ENCODE data around the gene NABP1. TPM values are rescaled to one million over a fixed set of nuclear protein-coding genes. Genes with fewer than 3 reads are reported as not detected.
"Not testable (repeated sequence)": the region's sequence is repeated elsewhere in the genome, so short reads cannot be mapped to it uniquely, and the experiment has no call there.

The NABP1 gene
- total RNA-seq, 1 experiment from 2014 or later, result 38.7 TPM

- POLR2A ChIA-PET, result no interaction called here
- no peaks in the 10 kb centered on the region for H3K36me3 ChIP-seq (ENCODE audit: control insufficient read depth, insufficient read depth, low read length)
- ATAC-seq, result no peak
These were observed 34.5 kb upstream of the NABP1 start for GRCh38 chr2:191643429-191643828.

GRCh38 chr2:191644613-191645012, 33.3 kb upstream of the NABP1 start:
- H3K4me3 ChIP-seq (ENCODE audit: low read depth in 2 of 2, low read length in 2 of 2); H3K36me3 ChIP-seq (ENCODE audit: control insufficient read depth, insufficient read depth, low read length); DNase-seq (ENCODE audit: low read depth, low spot score); H3K27me3 ChIP-seq (ENCODE audit: control insufficient read depth, insufficient read depth, low read length); intact Hi-C loops (cut with micrococcal nuclease; ENCODE audit: unreplicated experiment); H3K4me1 ChIP-seq (ENCODE audit: control insufficient read depth, insufficient read depth, low read length); H3K27ac ChIP-seq (ENCODE audit: low read length); BruUV-seq (replicated peaks); H3K9me3 ChIP-seq (ENCODE audit: control insufficient read depth, insufficient read depth, low read depth, low read length); in situ Hi-C loops (cut with HindIII; ENCODE audit: low pct_unique_long_range_greater_than_20kb, low sequenced_read_pairs); POLR2A ChIA-PET; ATAC-seq; CTCF ChIA-PET: not testable (repeated sequence)

More at GRCh38 chr2:191643429-191643828, 34.5 kb upstream of the NABP1 start:
- H3K27ac ChIP-seq (ENCODE audit: low read length), result no peak overlapping the region
- H3K9me3 ChIP-seq (ENCODE audit: control insufficient read depth, insufficient read depth, low read depth, low read length), result no peaks in the 10 kb centered on the region
- intact Hi-C loops (cut with micrococcal nuclease; ENCODE audit: unreplicated experiment) (no loop called here), in situ Hi-C loops (cut with HindIII; ENCODE audit: low pct_unique_long_range_greater_than_20kb, low sequenced_read_pairs) (no loop called here)
- 0 out of 2 replicates have a peak, but pooled peaks cover 3% of the 10 kb centered on the region for H3K4me1 ChIP-seq (ENCODE audit: control insufficient read depth, insufficient read depth, low read length)
- CTCF ChIA-PET, result no interaction called here
- TF ChIP-seq CTCF (IDR thresholded peaks at IDR 0.05) (no peak), POLR2AphosphoS5 (IDR thresholded peaks at IDR 0.05; ENCODE audit: low read depth, low read length) (no peak), SIN3A (IDR thresholded peaks at IDR 0.05; ENCODE audit: borderline replicate concordance, insufficient read depth, low read depth, low read length) (no peak), TCF7L2 (IDR thresholded peaks at IDR 0.05; ENCODE audit: low read depth, low read length) (no peak), REST (IDR thresholded peaks at IDR 0.05; ENCODE audit: insufficient read depth in 1 of 2, low read depth in 2 of 2, low read length in 1 of 2) (no peak)
- BruUV-seq (replicated peaks), result no TSS peak
- H3K27me3 ChIP-seq (ENCODE audit: control insufficient read depth, insufficient read depth, low read length), result no peaks in the 10 kb centered on the region
- DNase-seq (ENCODE audit: low read depth, low spot score), result no peak
- no peak overlapping the region for H3K4me3 ChIP-seq (ENCODE audit: low read depth in 2 of 2, low read length in 2 of 2)

GRCh38 chr2:191645032-191645431, 32.9 kb upstream of the NABP1 start:
- Histone ChIP-seq H3K9me3 (ENCODE audit: control insufficient read depth, insufficient read depth, low read depth, low read length) (no peaks in the 10 kb centered on the region), H3K36me3 (ENCODE audit: control insufficient read depth, insufficient read depth, low read length) (no peaks in the 10 kb centered on the region), H3K4me1 (ENCODE audit: control insufficient read depth, insufficient read depth, low read length) (no peaks in the 10 kb centered on the region), H3K27ac (ENCODE audit: low read length) (no peak overlapping the region), H3K27me3 (ENCODE audit: control insufficient read depth, insufficient read depth, low read length) (no peaks in the 10 kb centered on the region), H3K4me3 (ENCODE audit: low read depth in 2 of 2, low read length in 2 of 2) (no peak overlapping the region)
- ChIA-PET POLR2A (no interaction called here), CTCF (no interaction called here)
- ATAC-seq (no peak), DNase-seq (ENCODE audit: low read depth, low spot score) (no peak)
- BruUV-seq (replicated peaks), result no TSS peak
- in situ Hi-C loops (cut with HindIII; ENCODE audit: low pct_unique_long_range_greater_than_20kb, low sequenced_read_pairs), result no loop called here
- intact Hi-C loops (cut with micrococcal nuclease; ENCODE audit: unreplicated experiment), result no loop called here
- TF ChIP-seq CTCF (IDR thresholded peaks at IDR 0.05) (no peak), REST (IDR thresholded peaks at IDR 0.05; ENCODE audit: insufficient read depth in 1 of 2, low read depth in 2 of 2, low read length in 1 of 2) (no peak), SIN3A (IDR thresholded peaks at IDR 0.05; ENCODE audit: borderline replicate concordance, insufficient read depth, low read depth, low read length) (no peak), POLR2AphosphoS5 (IDR thresholded peaks at IDR 0.05; ENCODE audit: low read depth, low read length) (no peak), TCF7L2 (IDR thresholded peaks at IDR 0.05; ENCODE audit: low read depth, low read length) (no peak)
